ENCODE measurements around the gene PLPP3. TPM values are rescaled to one million over a fixed set of nuclear protein-coding genes. Genes with fewer than 3 reads are reported as not detected.

Gene PLPP3
- total RNA-seq (2014; rRNA removed; shearing (Covaris generic)), result 49.0 and 61.9 TPM in 2 replicates
- polyA plus RNA-seq (2016; fragmentation: Nextera tagmentation; extraction: Ambion mirVana), result 41.9 and 42.2 TPM in 2 replicates
- long read RNA-seq, transcript PLPP3-201 (6 exons, 3,292 nt), result major isoform, 14 of 18 reads
- long read RNA-seq, partial matches to known transcripts, result 1 of 18 reads
- long read RNA-seq, other reads (novel, unspliced or antisense), result 3 of 18 reads

GRCh38 chr1:56578963-56579875 is at the start of gene PLPP3:
PLPP3 (minus strand) TSS chr1:56579563; CDS start chr1:56579016, 547 bp downstream.
- peak within 1 kb of the TSS; percentile 82 for H3K4me3 ChIP-seq
- peaks cover 59% of the 10 kb centered on the region for H3K79me2 ChIP-seq (replicated peaks; ENCODE audit: insufficient read depth)
- no peaks in the 10 kb centered on the region for H3F3A ChIP-seq (replicated peaks; ENCODE audit: low read depth)
- H3K27me3 ChIP-seq (ENCODE audit: insufficient read depth), result no peaks in the 10 kb centered on the region
- Mint-ChIP-seq H3K4me1 (peaks cover 41% of the 10 kb centered on the region), H3K27me3 (ENCODE audit: insufficient read depth, low read depth, poor library complexity) (peaks cover 8% of the 10 kb centered on the region), H3K36me3 (ENCODE audit: low read depth) (no peaks in the 10 kb centered on the region), H3K4me3 (peak within 1 kb of the TSS; percentile 94), H3K27ac (peak within 1 kb of the TSS; percentile 94), H3K9me3 (no peaks in the 10 kb centered on the region)
- peak within 1 kb of the TSS; percentile 76 for H3K4me2 ChIP-seq
- H2AFZ ChIP-seq, result no peak within 1 kb of the TSS
- peak within 1 kb of the TSS; percentile 74 for H3K27ac ChIP-seq (ENCODE audit: low read depth)
- peaks cover 13% of the 10 kb centered on the region; the same call in 1 of the 2 replicates for H4K20me1 ChIP-seq (replicated peaks; ENCODE audit: insufficient read depth)
- DNase-seq (ENCODE audit: low spot score) (peak; percentile 90), ATAC-seq (peak; percentile 83)
- no peaks in the 10 kb centered on the region for H3K9me2 ChIP-seq (ENCODE audit: insufficient read depth)
- peaks cover 42% of the 10 kb centered on the region for H3K4me1 ChIP-seq (ENCODE audit: insufficient read depth)
- no peaks in the 10 kb centered on the region for H3K36me3 ChIP-seq (ENCODE audit: insufficient read depth)
- no peak for TF ChIP-seq STAT1 (IDR thresholded peaks at IDR 0.05; ENCODE audit: unreplicated experiment)
- no peak for TF ChIP-seq NANOG (IDR thresholded peaks at IDR 0.05; ENCODE audit: borderline replicate concordance)
- peak; percentile 82 for TF ChIP-seq POLR2AphosphoS5 (IDR thresholded peaks at IDR 0.05; ENCODE audit: low read depth)
- no peak for TF ChIP-seq EZH2 (IDR thresholded peaks at IDR 0.05; ENCODE audit: low read depth, unreplicated experiment)
- no peak for TF ChIP-seq ZNF114 (CRISPR knock-in tag; IDR thresholded peaks at IDR 0.05)
- TF ChIP-seq EZH2phosphoT487 (IDR thresholded peaks at IDR 0.05; ENCODE audit: unreplicated experiment), result no peak
- TF ChIP-seq, protein P1, sequence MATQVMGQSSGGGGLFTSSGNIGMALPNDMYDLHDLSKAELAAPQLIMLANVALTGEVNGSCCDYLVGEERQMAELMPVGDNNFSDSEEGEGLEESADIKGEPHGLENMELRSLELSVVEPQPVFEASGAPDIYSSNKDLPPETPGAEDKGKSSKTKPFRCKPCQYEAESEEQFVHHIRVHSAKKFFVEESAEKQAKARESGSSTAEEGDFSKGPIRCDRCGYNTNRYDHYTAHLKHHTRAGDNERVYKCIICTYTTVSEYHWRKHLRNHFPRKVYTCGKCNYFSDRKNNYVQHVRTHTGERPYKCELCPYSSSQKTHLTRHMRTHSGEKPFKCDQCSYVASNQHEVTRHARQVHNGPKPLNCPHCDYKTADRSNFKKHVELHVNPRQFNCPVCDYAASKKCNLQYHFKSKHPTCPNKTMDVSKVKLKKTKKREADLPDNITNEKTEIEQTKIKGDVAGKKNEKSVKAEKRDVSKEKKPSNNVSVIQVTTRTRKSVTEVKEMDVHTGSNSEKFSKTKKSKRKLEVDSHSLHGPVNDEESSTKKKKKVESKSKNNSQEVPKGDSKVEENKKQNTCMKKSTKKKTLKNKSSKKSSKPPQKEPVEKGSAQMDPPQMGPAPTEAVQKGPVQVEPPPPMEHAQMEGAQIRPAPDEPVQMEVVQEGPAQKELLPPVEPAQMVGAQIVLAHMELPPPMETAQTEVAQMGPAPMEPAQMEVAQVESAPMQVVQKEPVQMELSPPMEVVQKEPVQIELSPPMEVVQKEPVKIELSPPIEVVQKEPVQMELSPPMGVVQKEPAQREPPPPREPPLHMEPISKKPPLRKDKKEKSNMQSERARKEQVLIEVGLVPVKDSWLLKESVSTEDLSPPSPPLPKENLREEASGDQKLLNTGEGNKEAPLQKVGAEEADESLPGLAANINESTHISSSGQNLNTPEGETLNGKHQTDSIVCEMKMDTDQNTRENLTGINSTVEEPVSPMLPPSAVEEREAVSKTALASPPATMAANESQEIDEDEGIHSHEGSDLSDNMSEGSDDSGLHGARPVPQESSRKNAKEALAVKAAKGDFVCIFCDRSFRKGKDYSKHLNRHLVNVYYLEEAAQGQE (IDR thresholded peaks at IDR 0.05; ENCODE audit: unreplicated experiment), result no peak
- TF ChIP-seq JUNB (IDR thresholded peaks at IDR 0.05; ENCODE audit: unreplicated experiment), result no peak
- no peak for TF ChIP-seq ZNF462 (CRISPR knock-in tag; IDR thresholded peaks at IDR 0.05)
- TF ChIP-seq ZNF331 (CRISPR knock-in tag; IDR thresholded peaks at IDR 0.05; ENCODE audit: low read depth), result no peak
- TF ChIP-seq ETS1 (IDR thresholded peaks at IDR 0.05), result 0 out of 2 replicates have a peak, but pooled peaks have one; percentile 23
- 0 out of 2 replicates have a peak, but pooled peaks have one; percentile 19 for TF ChIP-seq CREB1 (CRISPR knock-in tag; IDR thresholded peaks at IDR 0.05; ENCODE audit: low read depth)
